ENCODE measurements around the gene LYRM9. TPM values are rescaled to one million over a fixed set of nuclear protein-coding genes. Genes with fewer than 3 reads are reported as not detected.
"Not testable (repeated sequence)": the region's sequence is repeated elsewhere in the genome, so short reads cannot be mapped to it uniquely, and the experiment has no call there.

The LYRM9 gene
- total RNA-seq, 1 experiment from 2014 or later, result 0.97 TPM

- no peak overlapping the region for H3K27ac ChIP-seq (ENCODE audit: low read length)
- no peaks in the 10 kb centered on the region for H3K79me2 ChIP-seq (ENCODE audit: low read length)
- H2AFZ ChIP-seq (ENCODE audit: low read length), result no peak overlapping the region
- H3K36me3 ChIP-seq (ENCODE audit: insufficient read depth, low read length), result no peaks in the 10 kb centered on the region
- no peaks in the 10 kb centered on the region for H3K9me3 ChIP-seq (ENCODE audit: low read length)
- no peaks in the 10 kb centered on the region for H3K9me2 ChIP-seq (replicated peaks; ENCODE audit: insufficient read depth, low read length)
- H3K4me1 ChIP-seq (ENCODE audit: low read length), result no peaks in the 10 kb centered on the region
- H3K4me2 ChIP-seq (ENCODE audit: low read depth, low read length, poor library complexity, severe bottlenecking), result no peak overlapping the region
- no peak for DNase-seq
- no peaks in the 10 kb centered on the region for H4K20me1 ChIP-seq (ENCODE audit: insufficient read depth, low read depth, low read length)
- no peaks in the 10 kb centered on the region for H3K27me3 ChIP-seq (ENCODE audit: low read length)
- H3K4me3 ChIP-seq (ENCODE audit: low read length), result no peak overlapping the region
- H3K9ac ChIP-seq (ENCODE audit: low read length), result no peak overlapping the region
Measured at GRCh38 chr17:27914382-27914781, 21.2 kb upstream of the LYRM9 start.

DNA sequence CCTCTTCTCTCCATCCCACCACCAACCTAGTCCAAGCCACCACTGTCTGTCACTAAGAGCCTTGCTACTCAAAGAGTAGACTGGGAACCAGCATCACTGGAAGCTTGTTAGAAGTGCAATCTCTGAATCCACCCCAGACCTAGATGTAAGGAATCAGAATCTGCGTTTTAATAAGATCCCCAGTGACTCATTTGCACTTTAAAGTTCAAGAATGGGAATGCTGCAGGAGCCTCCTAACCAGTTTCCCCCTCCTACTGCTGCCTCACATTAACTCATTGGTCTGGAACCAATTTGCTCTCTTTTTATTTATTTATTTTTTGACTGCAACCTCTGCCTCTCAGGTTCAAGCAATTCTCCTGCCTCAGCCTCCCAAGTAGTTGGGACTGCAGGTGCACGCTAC, 19.8 kb upstream of the LYRM9 start:
- Histone ChIP-seq H3K4me2 (ENCODE audit: low read depth, low read length, poor library complexity, severe bottlenecking) (no peak overlapping the region), H2AFZ (ENCODE audit: low read length) (no peak overlapping the region), H3K9ac (ENCODE audit: low read length) (no peak overlapping the region), H3K27ac (ENCODE audit: low read length) (no peak overlapping the region), H3K36me3 (ENCODE audit: insufficient read depth, low read length) (no peaks in the 10 kb centered on the region), H3K27me3 (ENCODE audit: low read length) (no peaks in the 10 kb centered on the region), H3K9me3 (ENCODE audit: low read length) (no peaks in the 10 kb centered on the region), H3K9me2 (replicated peaks; ENCODE audit: insufficient read depth, low read length) (no peaks in the 10 kb centered on the region), H3K4me1 (ENCODE audit: low read length) (no peaks in the 10 kb centered on the region), H3K4me3 (ENCODE audit: low read length) (no peak overlapping the region), H4K20me1 (ENCODE audit: insufficient read depth, low read depth, low read length) (no peaks in the 10 kb centered on the region), H3K79me2 (ENCODE audit: low read length) (no peaks in the 10 kb centered on the region)
- DNase-seq, result no peak

- not testable (repeated sequence) for H3K4me2 ChIP-seq (ENCODE audit: low read depth, low read length, poor library complexity, severe bottlenecking); H2AFZ ChIP-seq (ENCODE audit: low read length); H3K4me3 ChIP-seq (ENCODE audit: low read length); H3K9me2 ChIP-seq (replicated peaks; ENCODE audit: insufficient read depth, low read length); H3K9me3 ChIP-seq (ENCODE audit: low read length); H3K27me3 ChIP-seq (ENCODE audit: low read length); H3K27ac ChIP-seq (ENCODE audit: low read length); H3K36me3 ChIP-seq (ENCODE audit: insufficient read depth, low read length); H3K79me2 ChIP-seq (ENCODE audit: low read length); H4K20me1 ChIP-seq (ENCODE audit: insufficient read depth, low read depth, low read length); DNase-seq; H3K4me1 ChIP-seq (ENCODE audit: low read length); H3K9ac ChIP-seq (ENCODE audit: low read length)
Measured at GRCh38 chr17:27912299-27912698, 19.1 kb upstream of the LYRM9 start.

- no peaks in the 10 kb centered on the region for H3K4me1 ChIP-seq (ENCODE audit: low read length)
- H2AFZ ChIP-seq (ENCODE audit: low read length), result no peak overlapping the region
- H3K4me3 ChIP-seq (ENCODE audit: low read length), result no peak overlapping the region
- H3K9ac ChIP-seq (ENCODE audit: low read length), result no peak overlapping the region
- no peaks in the 10 kb centered on the region for H3K9me2 ChIP-seq (replicated peaks; ENCODE audit: insufficient read depth, low read length)
- H3K36me3 ChIP-seq (ENCODE audit: insufficient read depth, low read length), result no peaks in the 10 kb centered on the region
- H3K4me2 ChIP-seq (ENCODE audit: low read depth, low read length, poor library complexity, severe bottlenecking), result no peak overlapping the region
- no peaks in the 10 kb centered on the region for H3K79me2 ChIP-seq (ENCODE audit: low read length)
- H3K27ac ChIP-seq (ENCODE audit: low read length), result no peak overlapping the region
- DNase-seq, result no peak
- no peaks in the 10 kb centered on the region for H4K20me1 ChIP-seq (ENCODE audit: insufficient read depth, low read depth, low read length)
- no peaks in the 10 kb centered on the region for H3K9me3 ChIP-seq (ENCODE audit: low read length)
- H3K27me3 ChIP-seq (ENCODE audit: low read length), result 0 out of 2 replicates have a peak, but pooled peaks cover 4% of the 10 kb centered on the region
Measured at GRCh38 chr17:27907976-27908558, 14.9 kb upstream of the LYRM9 start.

- Histone ChIP-seq H3K4me3 (ENCODE audit: low read length) (no peak overlapping the region), H3K36me3 (ENCODE audit: insufficient read depth, low read length) (no peaks in the 10 kb centered on the region), H3K9me2 (replicated peaks; ENCODE audit: insufficient read depth, low read length) (no peaks in the 10 kb centered on the region), H2AFZ (ENCODE audit: low read length) (no peak overlapping the region), H4K20me1 (ENCODE audit: insufficient read depth, low read depth, low read length) (no peaks in the 10 kb centered on the region), H3K9ac (ENCODE audit: low read length) (no peak overlapping the region), H3K4me1 (ENCODE audit: low read length) (no peaks in the 10 kb centered on the region), H3K27ac (ENCODE audit: low read length) (no peak overlapping the region), H3K27me3 (ENCODE audit: low read length) (0 out of 2 replicates have a peak, but pooled peaks cover 4% of the 10 kb centered on the region), H3K9me3 (ENCODE audit: low read length) (no peaks in the 10 kb centered on the region), H3K4me2 (ENCODE audit: low read depth, low read length, poor library complexity, severe bottlenecking) (no peak overlapping the region), H3K79me2 (ENCODE audit: low read length) (no peaks in the 10 kb centered on the region)
- DNase-seq, result no peak
Measured at GRCh38 chr17:27906623-27907022, 13.5 kb upstream of the LYRM9 start.

DNA sequence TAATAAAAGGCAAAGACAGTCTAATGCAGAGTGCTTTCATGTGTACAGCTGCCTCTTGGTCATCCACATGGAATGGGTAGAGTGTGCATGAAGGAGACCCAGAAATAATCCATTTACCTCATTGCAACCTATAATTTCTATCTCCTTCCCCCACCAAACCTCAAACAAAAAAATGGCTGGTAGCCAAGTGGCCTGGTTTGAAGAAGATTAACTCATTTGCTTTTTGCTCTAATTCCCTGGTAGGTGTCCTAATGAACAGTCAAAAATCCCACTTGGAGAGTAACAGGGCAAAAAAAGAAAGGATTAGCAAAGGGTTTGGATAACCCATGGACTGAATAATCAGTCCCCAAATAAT, 13.0 kb upstream of the LYRM9 start:
- no peak for DNase-seq
- Histone ChIP-seq H3K4me3 (ENCODE audit: low read length) (no peak overlapping the region), H4K20me1 (ENCODE audit: insufficient read depth, low read depth, low read length) (no peaks in the 10 kb centered on the region), H3K27ac (ENCODE audit: low read length) (no peak overlapping the region), H3K9ac (ENCODE audit: low read length) (no peak overlapping the region), H3K36me3 (ENCODE audit: insufficient read depth, low read length) (no peaks in the 10 kb centered on the region), H3K79me2 (ENCODE audit: low read length) (no peaks in the 10 kb centered on the region), H3K4me2 (ENCODE audit: low read depth, low read length, poor library complexity, severe bottlenecking) (no peak overlapping the region), H3K9me2 (replicated peaks; ENCODE audit: insufficient read depth, low read length) (no peaks in the 10 kb centered on the region), H2AFZ (ENCODE audit: low read length) (no peak overlapping the region), H3K9me3 (ENCODE audit: low read length) (no peaks in the 10 kb centered on the region), H3K4me1 (ENCODE audit: low read length) (no peaks in the 10 kb centered on the region), H3K27me3 (ENCODE audit: low read length) (0 out of 2 replicates have a peak, but pooled peaks cover 4% of the 10 kb centered on the region)

DNA sequence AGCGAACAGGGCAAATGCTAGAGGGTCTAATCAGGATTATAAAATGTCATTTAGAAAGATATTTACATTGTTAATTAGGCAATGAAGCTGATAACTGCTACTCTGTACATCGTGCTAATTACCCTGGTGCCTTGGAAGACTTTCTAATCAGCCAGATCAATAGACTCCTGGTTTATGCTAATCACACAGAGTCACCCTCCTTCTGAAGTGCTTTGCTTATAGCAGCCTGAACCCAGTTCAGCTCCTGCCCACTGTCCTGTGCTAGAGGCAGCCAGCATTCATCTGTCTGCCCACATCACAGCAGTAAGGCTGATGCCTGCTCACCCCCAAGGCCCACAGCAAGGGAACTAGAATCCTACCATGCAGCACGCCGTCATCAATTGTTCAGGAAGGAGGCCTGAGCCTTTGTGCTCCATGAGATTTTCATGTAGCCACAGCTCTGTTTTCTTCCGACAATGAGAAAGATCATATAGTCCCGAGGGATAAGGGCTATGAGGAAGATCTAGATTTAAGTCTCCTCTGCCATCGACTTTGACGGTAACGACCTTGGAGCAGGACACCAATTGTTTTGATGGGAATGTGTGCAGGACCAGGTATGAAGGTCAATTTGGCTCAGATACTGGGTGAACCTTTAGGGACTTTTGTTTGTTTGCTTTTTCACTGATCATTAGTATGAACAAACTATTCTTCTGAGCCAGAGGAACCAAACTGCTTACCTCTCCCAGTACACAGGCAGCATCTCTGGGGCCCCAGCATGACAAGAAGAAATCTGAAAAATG, 12.5 kb upstream of the LYRM9 start:
- H3K9me2 ChIP-seq (replicated peaks; ENCODE audit: insufficient read depth, low read length), result no peaks in the 10 kb centered on the region
- DNase-seq, result no peak
- no peaks in the 10 kb centered on the region for H3K36me3 ChIP-seq (ENCODE audit: insufficient read depth, low read length)
- H2AFZ ChIP-seq (ENCODE audit: low read length), result no peak overlapping the region
- no peaks in the 10 kb centered on the region for H3K79me2 ChIP-seq (ENCODE audit: low read length)
- no peaks in the 10 kb centered on the region for H4K20me1 ChIP-seq (ENCODE audit: insufficient read depth, low read depth, low read length)
- H3K4me2 ChIP-seq (ENCODE audit: low read depth, low read length, poor library complexity, severe bottlenecking), result no peak overlapping the region
- no peaks in the 10 kb centered on the region for H3K4me1 ChIP-seq (ENCODE audit: low read length)
- H3K27ac ChIP-seq (ENCODE audit: low read length), result no peak overlapping the region
- H3K9ac ChIP-seq (ENCODE audit: low read length), result no peak overlapping the region
- H3K27me3 ChIP-seq (ENCODE audit: low read length), result 0 out of 2 replicates have a peak, but pooled peaks cover 4% of the 10 kb centered on the region
- no peak overlapping the region for H3K4me3 ChIP-seq (ENCODE audit: low read length)
- H3K9me3 ChIP-seq (ENCODE audit: low read length), result no peaks in the 10 kb centered on the region

DNA sequence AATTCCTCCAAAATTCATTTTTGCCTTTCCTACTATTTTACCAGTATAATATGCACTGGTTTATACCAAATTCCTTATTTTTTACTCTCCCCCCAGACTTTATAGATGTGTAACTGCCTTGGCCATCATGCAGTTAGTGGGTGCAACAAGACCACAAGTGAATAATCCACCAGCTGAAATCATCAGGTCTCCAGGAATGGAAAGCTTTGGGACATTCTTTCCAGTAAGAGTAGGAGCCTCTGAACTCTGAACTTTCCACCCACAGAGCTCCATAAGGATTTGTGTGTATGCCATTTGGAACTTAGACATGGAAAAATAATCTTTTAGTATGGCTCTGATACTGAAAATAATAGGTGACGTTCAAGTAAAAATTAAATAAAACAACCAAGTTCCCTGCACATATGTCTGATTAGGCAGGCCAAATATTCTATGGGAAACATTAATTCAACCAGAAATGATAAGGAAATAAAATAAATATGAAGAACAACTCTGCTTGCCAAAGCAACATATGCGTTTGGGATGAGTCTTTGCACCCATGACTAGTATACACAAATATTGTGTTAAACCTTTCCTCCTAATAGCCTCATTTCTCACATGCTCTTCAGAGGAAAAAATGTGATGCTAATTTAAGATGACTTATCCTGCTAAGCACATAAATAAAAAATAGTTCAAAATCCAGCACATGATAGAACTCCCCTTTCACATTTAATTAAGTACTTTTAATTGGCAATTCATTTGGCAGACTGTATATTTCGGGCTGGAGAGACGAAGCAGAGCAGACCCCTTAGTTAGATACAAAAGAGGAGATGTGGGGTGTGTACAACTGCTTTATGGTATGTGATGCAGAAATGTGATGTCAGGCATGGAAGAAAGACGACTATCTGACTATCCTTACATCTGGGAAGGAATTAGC, 11.6 kb upstream of the LYRM9 start:
- Histone ChIP-seq H3K36me3 (ENCODE audit: insufficient read depth, low read length) (no peaks in the 10 kb centered on the region), H3K27me3 (ENCODE audit: low read length) (0 out of 2 replicates have a peak, but pooled peaks cover 4% of the 10 kb centered on the region), H3K4me1 (ENCODE audit: low read length) (no peaks in the 10 kb centered on the region), H3K9me3 (ENCODE audit: low read length) (no peaks in the 10 kb centered on the region), H3K9me2 (replicated peaks; ENCODE audit: insufficient read depth, low read length) (no peaks in the 10 kb centered on the region), H3K79me2 (ENCODE audit: low read length) (no peaks in the 10 kb centered on the region), H3K4me3 (ENCODE audit: low read length) (no peak overlapping the region), H4K20me1 (ENCODE audit: insufficient read depth, low read depth, low read length) (no peaks in the 10 kb centered on the region), H3K9ac (ENCODE audit: low read length) (no peak overlapping the region), H2AFZ (ENCODE audit: low read length) (no peak overlapping the region), H3K27ac (ENCODE audit: low read length) (no peak overlapping the region), H3K4me2 (ENCODE audit: low read depth, low read length, poor library complexity, severe bottlenecking) (no peak overlapping the region)
- no peak for DNase-seq
